OCI-LY1 (cell line): ENCODE results near the gene CACNA1B.

Experiments
- CTCF ChIP-seq: fragments of 200-600 bp; sonication (generic), shearing (Covaris generic); IDR thresholded peaks from 2 replicates; pipeline ENCODE4 v1.5.1; 2017; ENCODE audit warnings: mild to moderate bottlenecking, antibody characterized with exemption, low read length, moderate library complexity, mixed read lengths
- EZH2 ChIP-seq: fragments of 200-600 bp; sonication (generic), shearing (Covaris generic); IDR thresholded peaks from 2 replicates; pipeline ENCODE4 v1.8.0; 2017; ENCODE audit warnings: borderline replicate concordance, mixed run types, mild to moderate bottlenecking, antibody characterized with exemption, low read length, moderate library complexity, mixed read lengths

- TF ChIP-seq CTCF (no peak), EZH2 (no peak)
Observed at GRCh38 chr9:138123086-138123485, 245.5 kb downstream of the CACNA1B start.
